PC-3 (cell line): ENCODE results near the gene S100A3.

ENCODE experiments used
- EZH2 ChIP-seq: fragments of 300-600 bp; sonication (generic); IDR thresholded peaks from one replicate; pipeline ENCODE4 v1.6.1; 2017; ENCODE audit warnings: antibody characterized with exemption, mild to moderate bottlenecking, low read length; ENCODE audit not compliant: unreplicated experiment
- TF ChIP-seq, protein P1 (sequence below): fragments of 300-600 bp; sonication (generic); conservative IDR thresholded peaks from 2 replicates; pipeline ENCODE4 v1.5.1; 2017; ENCODE audit warnings: antibody characterized with exemption, low read depth, mild to moderate bottlenecking, low read length

DNA sequence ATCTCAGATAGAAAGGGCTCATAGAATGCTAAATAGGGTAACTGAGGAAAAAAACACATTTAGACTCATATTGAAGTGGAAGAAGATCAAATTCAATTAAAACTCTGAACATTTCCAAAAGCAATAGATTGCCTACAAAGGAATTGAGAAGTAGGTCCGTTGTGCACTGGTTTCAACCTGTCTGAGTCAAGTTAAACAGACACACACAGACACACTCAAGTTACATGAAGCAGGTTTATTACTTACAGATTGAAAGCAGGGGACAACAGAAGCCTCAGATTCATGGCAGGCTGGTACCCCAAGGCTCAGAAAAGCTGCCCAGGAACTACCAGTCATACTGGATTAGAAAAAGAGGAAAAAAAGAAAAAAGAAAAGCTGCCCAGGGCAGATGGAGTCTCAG is 37.3 kb upstream of the S100A3 start:
- TF ChIP-seq, protein P1, sequence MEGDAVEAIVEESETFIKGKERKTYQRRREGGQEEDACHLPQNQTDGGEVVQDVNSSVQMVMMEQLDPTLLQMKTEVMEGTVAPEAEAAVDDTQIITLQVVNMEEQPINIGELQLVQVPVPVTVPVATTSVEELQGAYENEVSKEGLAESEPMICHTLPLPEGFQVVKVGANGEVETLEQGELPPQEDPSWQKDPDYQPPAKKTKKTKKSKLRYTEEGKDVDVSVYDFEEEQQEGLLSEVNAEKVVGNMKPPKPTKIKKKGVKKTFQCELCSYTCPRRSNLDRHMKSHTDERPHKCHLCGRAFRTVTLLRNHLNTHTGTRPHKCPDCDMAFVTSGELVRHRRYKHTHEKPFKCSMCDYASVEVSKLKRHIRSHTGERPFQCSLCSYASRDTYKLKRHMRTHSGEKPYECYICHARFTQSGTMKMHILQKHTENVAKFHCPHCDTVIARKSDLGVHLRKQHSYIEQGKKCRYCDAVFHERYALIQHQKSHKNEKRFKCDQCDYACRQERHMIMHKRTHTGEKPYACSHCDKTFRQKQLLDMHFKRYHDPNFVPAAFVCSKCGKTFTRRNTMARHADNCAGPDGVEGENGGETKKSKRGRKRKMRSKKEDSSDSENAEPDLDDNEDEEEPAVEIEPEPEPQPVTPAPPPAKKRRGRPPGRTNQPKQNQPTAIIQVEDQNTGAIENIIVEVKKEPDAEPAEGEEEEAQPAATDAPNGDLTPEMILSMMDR, result no peak
- no peak for TF ChIP-seq EZH2
